ENCODE data around the gene MRPL28.
"Not testable (repeated sequence)": the region's sequence is repeated elsewhere in the genome, so short reads cannot be mapped to it uniquely, and the experiment has no call there.

Gene MRPL28

DNA sequence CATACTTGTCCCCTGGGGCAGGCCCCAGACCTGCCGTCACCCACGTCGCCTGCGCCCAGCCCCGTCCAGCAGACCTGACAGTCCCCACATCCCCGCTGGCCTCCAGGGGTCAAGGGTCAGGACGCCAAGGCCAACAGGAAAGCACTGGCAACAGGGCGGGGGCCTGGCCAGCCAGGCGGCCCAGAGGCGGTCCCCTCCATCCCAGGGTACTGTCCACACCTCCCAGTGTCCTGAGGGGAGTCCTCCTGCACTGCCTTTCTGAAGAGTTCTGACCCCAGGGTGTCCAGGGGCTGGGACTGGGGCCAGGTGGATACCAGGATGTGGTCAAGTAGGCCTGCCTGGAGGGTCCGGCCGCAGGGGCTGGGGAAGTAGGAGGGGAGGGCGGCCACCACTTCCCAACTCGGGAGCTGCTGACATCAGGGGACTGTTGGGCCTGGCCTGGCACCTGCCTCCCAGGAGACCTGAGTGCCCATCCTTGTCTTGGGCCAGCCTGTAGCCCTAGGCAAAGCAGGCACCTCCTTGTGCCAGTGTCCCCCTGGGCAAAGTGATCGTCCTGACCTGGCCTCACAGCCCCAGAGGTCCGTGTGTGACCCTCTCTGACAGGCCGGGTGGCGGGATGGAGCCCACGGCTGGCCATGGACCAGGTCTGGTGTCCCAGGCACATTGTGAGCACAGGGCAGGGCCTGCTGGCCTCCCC, 11.1 kb downstream of the MRPL28 start:
- DNase-seq = no peak

GRCh38 chr16:356741-357140, 13.6 kb downstream of the MRPL28 start:
- no peak for DNase-seq

- DNase-seq = no peak
These were observed 15.3 kb downstream of the MRPL28 start for GRCh38 chr16:354971-355461.

DNA sequence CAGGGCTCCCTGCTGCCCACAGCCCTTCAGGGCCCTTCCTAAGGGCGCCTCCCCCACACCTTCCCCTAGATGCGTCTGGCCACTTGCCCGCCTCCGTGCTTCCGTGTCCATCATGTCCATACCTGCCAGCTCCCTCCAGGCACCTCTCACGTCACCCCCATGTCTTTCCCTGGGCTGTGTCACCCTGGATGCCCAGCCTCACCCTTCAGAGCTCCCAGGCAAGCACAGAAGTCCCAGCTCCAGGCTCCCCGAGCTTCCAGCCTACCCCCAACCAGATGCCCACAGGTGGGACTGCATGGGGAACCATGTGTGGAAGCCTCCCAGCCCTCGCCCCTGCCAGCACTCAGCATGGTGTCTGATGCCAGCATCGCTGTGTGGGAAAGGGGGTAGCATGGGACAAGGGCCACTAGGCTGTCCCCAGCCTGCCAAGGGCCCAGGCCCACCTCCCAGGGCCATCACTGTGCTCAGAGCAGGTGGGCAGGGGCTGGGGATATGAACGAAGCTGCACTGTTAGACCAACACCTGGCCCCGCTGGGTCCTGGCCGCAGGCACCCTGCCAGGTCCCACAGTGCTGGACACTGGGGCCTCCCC, 16.0 kb downstream of the MRPL28 start:
- DNase-seq = no peak

GRCh38 chr16:353404-354290, 16.7 kb downstream of the MRPL28 start:
- DNase-seq = no peak

DNA sequence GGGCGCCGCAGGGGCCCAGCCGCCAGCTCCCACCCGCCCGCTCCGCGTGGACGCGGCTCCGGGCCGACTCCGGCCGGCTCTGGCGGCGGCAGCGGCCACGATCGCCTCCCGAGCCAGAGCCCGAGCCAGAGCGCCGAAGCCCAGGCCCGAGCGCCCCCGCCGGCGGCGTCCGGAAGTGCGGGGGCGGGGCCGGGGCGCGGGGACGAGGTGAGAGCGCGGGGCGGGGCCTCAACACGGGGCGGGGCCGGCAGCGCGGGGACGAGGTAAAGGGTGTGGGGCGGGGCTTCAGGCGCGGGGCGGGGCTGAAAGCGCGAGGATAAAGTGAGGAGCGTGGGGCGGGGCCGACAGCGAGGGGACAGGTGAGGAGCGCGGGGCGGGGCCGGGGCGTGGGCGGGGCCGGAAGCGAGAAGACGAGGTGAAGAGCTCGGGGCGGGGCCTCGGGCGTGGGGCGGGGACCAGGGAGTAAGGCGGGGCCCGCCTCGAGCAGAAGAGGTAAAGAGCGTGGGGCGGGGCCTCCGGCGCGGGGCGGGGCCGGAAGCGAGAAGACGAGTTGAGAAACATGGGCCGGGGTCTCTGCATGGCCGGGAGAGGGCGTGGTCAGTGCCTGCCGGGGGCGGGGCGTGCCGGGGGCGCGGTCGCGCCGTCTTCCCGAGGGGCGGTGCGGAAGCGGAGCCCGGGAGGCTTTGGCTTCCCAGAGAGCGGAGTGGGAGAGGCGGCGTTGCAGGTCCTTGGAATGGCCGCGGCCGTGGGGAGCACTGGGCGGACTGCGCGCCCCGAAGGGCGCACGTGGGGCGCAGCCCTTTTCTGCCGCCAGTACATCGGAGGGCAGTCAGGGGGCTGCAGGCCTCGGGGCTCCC, 17.6 kb downstream of the MRPL28 start, which contains the start of gene AXIN1:
TSS of gene AXIN1 (minus strand) at position 177 of the 857 bp plus-strand sequence. CDS start 5,698 bp downstream, outside the sequence.
- peak; percentile 98 for DNase-seq

- no peak for DNase-seq
These were observed 18.4 kb downstream of the MRPL28 start for GRCh38 chr16:351804-352520.

DNA sequence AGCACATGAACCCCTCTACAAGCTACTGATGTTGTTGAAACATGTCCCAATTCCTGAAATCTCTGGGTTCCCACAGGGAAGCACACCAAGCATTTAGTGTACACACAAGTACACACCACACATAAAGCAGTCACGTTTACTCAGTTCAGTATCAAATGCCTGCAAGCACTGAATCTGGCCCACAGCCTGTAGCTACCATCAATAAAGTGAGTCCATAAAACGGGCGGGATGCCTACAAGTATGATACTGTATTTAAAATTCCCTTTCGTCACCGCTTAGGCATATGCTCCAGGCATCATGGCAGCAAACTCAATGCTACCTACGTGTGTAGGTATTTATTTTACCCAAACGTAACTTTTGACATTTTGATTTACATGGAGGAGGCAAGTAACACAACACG, 20.1 kb downstream of the MRPL28 start:
- no peak for DNase-seq

DNA sequence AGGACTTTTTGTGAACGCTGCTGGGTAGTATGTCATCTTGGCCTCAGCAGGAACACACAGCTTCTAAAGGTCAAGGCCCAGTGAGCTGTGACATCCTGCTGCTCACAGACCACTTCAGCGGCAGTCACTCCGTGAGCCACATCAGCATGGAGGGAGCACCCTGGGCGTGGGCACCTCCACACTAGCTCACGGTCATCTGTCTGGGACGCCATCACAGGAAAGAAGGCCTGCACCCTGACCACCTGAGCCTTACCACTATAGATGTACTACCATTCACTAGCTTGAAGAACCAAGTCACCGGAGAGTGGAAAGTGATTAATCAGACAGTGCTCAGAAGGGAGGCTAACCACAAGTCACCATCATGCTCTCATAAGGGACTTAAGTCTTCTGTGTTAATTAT, 21.1 kb downstream of the MRPL28 start:
- DNase-seq = no peak

DNA sequence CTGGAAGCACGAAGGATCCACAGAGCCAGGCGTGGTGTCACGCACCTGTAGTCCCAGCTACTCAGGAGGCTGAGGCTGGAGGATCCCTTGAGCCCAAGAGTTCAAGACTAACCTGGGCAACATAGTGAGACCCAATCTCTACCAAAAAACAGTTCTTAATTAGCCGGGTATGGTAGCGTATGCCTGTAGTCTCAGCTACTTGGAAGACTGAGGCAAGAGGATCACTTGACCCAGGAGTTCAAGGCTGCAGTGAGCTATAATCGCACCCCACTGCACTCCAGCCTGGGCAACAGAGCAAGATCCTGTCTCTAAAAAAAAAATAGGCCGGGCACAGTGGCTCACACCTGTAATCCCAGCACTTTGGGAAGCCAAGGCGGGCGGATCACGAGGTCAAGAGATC, 21.8 kb downstream of the MRPL28 start:
- DNase-seq = not testable (repeated sequence)

- no peak for DNase-seq
These were observed 23.1 kb downstream of the MRPL28 start for GRCh38 chr16:347203-347602.

- DNase-seq = no peak
These were observed 23.8 kb downstream of the MRPL28 start for GRCh38 chr16:346587-346986.

DNA sequence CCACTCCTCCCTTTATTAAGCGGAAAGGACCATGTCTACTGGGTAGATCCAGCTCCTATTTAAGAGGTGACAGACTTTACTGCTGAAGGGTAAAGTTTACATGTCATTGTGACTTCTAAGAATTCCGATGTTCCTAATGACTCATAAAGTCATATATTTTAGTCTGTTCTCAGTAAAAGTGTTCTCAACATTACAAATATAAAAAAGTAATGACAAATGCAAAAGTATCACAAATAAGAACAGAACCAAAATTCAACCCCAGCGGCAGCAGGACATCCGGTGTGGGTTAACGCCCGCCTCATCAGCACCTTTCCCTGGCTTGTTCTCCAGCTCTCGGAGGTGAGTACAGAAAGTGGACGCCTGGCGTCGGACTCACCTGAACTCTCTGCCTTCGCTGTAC, 24.6 kb downstream of the MRPL28 start:
- no peak for DNase-seq

DNA sequence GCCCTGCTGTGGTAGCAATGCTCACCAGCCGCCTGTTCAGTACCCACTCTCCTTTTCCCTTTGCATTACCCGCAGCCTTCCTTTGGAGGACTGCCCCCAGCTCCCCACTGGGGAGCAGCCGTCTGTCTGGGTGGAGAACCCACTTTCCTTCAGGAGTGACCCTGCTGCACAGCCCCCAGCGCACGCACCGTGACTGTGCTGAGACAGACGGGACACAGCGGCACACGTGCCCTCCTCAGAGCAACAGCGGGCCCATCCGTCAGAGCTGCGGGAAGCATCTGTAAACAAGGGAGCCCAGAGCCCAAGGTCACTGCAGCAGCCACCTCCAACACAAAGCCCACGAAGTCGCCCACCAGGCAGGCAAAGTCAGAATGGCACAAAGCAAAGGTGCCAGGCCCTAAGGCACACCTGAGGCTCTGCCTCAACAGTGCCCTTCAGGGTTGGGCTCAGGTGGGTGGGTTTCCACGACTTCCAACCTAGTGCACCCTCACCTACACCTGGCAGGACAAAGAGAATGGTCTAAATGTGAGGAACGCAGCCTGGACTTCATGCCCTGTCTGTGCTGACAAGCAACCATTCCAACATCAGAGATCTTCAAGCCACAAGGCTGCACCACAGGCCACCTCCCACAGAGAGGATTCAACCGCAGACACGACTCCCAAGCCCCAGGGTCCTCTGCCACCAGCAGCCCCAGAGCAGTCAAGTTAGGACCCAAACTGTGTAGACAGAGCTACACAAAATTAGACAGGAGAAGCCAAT, 27.7 kb downstream of the MRPL28 start:
- no peak for DNase-seq

- not testable (repeated sequence) for DNase-seq
These were observed 28.4 kb downstream of the MRPL28 start for GRCh38 chr16:341974-342336.

DNA sequence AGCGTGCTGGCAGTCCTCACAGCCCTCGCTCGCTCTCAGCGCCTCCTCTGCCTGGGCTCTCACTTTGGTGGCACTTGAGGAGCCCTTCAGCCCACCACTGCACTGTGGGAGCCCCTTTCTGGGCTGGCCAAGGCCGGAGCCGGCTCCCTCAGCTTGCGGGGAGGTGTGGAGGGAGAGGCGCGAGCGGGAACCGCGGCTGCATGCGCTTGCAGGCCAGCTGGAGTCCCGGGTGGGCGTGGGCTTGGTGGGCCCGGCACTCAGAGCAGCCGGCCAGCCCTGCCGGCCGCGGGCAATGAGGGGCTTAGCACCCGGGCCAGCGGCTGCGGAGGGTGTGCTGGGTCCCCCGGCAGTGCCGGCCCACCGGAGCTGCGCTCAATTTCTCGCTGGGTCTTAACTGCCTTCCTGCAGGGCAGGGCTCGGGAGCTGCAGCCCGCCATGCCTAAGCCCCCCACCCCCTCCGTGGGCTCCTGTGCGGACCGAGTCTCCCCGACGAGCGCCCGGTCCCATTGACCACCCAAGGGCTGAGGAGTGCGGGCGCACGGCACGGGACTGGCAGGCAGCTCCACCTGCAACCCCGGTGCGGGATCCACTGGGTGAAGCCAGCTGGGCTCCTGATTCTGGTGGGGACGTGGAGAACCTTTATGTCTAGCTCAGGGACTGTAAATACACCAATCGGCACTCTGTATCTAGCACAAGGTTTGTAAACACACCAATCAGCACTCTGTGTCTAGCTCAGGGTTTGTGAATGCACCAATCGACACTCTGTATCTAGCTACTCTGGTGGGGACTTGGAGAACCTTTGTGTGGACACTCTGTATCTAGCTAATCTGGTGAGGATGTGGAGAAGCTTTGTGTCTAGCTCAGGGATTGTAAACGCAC, 29.0 kb downstream of the MRPL28 start:
- DNase-seq = not testable (repeated sequence)

DNA sequence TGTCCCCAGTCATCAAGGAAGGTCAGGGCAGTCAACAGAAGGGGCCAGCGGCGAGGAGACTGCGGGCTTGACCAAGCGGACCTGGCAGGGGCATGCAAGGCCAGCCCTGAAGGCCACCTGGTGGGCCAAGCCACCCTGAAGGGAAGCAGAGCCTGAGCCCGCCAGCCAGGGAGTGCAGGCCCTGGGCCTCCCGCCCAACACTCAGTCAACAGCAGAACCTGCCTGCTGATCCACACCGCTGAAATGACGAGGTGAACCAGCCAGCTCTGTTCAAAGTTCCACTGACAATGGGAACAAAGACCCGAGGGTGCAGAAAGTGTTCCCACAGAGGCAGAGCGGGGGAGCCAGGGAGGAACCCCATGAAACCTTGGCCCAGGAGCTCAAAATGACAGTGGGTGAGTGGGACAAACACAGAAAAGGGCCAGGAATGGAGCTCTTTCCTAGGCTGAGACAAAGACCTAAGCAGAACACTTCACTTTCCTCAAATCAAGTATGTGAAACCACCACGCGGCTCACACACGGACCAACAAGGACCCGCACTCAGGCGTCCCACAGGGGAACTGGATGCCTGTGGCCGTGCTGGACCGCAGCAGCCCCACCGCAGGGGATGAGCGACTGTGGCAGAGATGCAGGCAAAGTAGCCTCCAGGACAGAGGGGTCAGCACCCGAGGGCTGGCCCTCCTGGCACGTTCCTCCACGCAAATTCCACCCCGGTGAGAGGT, 29.8 kb downstream of the MRPL28 start:
- no peak for DNase-seq

- DNase-seq = no peak
These were observed 30.7 kb downstream of the MRPL28 start for GRCh38 chr16:339680-340079.

DNA sequence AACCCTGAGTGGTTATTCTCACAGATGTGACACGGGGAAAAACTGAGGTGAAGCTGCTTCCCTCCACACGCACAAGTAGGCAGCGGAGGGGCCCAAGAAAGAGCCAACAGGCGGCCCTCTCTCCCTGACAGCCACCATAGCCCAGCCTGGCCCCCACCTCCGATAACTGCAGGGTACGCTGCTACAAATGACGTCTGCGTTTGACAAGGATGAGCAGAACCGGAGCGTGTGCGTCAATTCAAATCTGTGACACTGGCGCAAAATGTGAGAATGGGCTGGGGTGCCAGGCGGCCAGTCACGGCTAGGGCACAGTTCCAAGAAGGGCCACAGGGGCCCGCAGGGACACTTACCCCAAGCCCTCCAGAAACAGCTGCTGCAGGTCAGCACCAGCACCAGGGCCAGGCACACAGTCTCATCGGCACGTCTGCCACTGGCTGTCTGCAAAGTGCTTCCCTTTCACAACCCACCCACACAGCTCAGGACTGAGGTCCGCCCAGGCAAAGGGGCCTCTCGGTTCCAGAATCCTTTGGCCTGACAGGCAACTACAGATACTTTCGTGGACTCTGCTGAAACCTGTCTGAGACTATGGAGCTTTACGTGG, 32.3 kb downstream of the MRPL28 start:
- no peak for DNase-seq

All from NCI-H345 (cell line).